Keratinocyte (primary cell): ENCODE data around the gene SUFU. TPM values are rescaled to one million over a fixed set of nuclear protein-coding genes. Genes with fewer than 3 reads are reported as not detected.

Experiments
- DNase-seq: peaks from one replicate; pipeline ENCODE4 v3.0.0-alpha.2; 2011; ENCODE audit warnings: low read depth, missing footprints, low spot score
- FAIRE-seq: peaks from 2 replicates; lab custom pipeline; 2011; peaks lifted over from hg19 to GRCh38; lab: Jason Lieb, UNC
- H2AFZ ChIP-seq: 2 replicates; pipeline ENCODE4 v1.6.0; 2012; ENCODE audit warnings: low read length, control low read depth, inconsistent platforms; ENCODE audit not compliant: control insufficient read depth
- H3K27ac ChIP-seq: 2 replicates; pipeline ENCODE4 v1.5.1; 2011; ENCODE audit warnings: low read length; ENCODE audit not compliant: control insufficient read depth, insufficient read depth
- H3K27me3 ChIP-seq: 3 replicates; pipeline ENCODE4 v1.6.0; 2011; ENCODE audit warnings: low read length; ENCODE audit not compliant: control insufficient read depth, insufficient read depth; ENCODE audit errors: extremely low read depth
- H3K36me3 ChIP-seq, 2 experiments: 2 replicates in 1 of 2; 3 replicates in 1 of 2; pipeline ENCODE4 v1.5.1; 2011; ENCODE audit warnings: low read length in 2 of 2, mild to moderate bottlenecking in 1 of 2; ENCODE audit not compliant: control insufficient read depth in 2 of 2, insufficient read depth in 2 of 2; ENCODE audit errors: extremely low read depth in 1 of 2
- H3K4me1 ChIP-seq: 3 replicates; pipeline ENCODE4 v1.5.1; 2011; ENCODE audit warnings: low read length; ENCODE audit not compliant: control insufficient read depth, insufficient read depth; ENCODE audit errors: extremely low read depth
- H3K4me2 ChIP-seq: 3 replicates; pipeline ENCODE4 v1.6.0; 2011; ENCODE audit warnings: low read depth, low read length; ENCODE audit not compliant: control insufficient read depth, insufficient read depth; ENCODE audit errors: extremely low read depth
- H3K4me3 ChIP-seq, 3 experiments: fragments of 200-600 bp in 1 of 3; sonication (generic) in 1 of 3; 2 replicates in 2 of 3; 3 replicates in 1 of 3; pipeline ENCODE4 v1.5.1; 2011 to 2016; ENCODE audit warnings: low read length in 3 of 3, mild to moderate bottlenecking in 3 of 3, control low read depth in 2 of 3, inconsistent platforms in 1 of 3, low read depth in 1 of 3, mixed read lengths in 1 of 3, mixed run types in 1 of 3, moderate library complexity in 1 of 3; ENCODE audit not compliant: control insufficient read depth in 2 of 3, insufficient read depth in 2 of 3; ENCODE audit errors: extremely low read depth in 1 of 3
- H3K79me2 ChIP-seq: 2 replicates; pipeline ENCODE4 v1.6.0; 2012; ENCODE audit warnings: low read length; ENCODE audit not compliant: control insufficient read depth, insufficient read depth
- H3K9ac ChIP-seq: 3 replicates; pipeline ENCODE4 v1.6.0; 2011; ENCODE audit warnings: low read length; ENCODE audit not compliant: control insufficient read depth, insufficient read depth; ENCODE audit errors: extremely low read depth
- H3K9me1 ChIP-seq: 3 replicates; pipeline ENCODE4 v1.6.0; 2011; ENCODE audit warnings: low read length; ENCODE audit not compliant: control insufficient read depth, insufficient read depth; ENCODE audit errors: extremely low read depth
- H3K9me3 ChIP-seq: 2 replicates; pipeline ENCODE4 v1.5.1; 2012; ENCODE audit warnings: low read depth, low read length; ENCODE audit not compliant: control insufficient read depth
- H4K20me1 ChIP-seq: 3 replicates; pipeline ENCODE4 v1.6.0; 2011; ENCODE audit warnings: low read length; ENCODE audit not compliant: control insufficient read depth, insufficient read depth; ENCODE audit errors: extremely low read depth
- CTCF ChIP-seq, 3 experiments: IDR thresholded peaks in 1 of 3; conservative IDR thresholded peaks in 1 of 3; optimal IDR thresholded peaks in 1 of 3; 2 replicates in 2 of 3; 3 replicates in 1 of 3; pipeline versions ENCODE3 to v1.5.1; 2011; ENCODE audit warnings: low read length in 3 of 3, mild to moderate bottlenecking in 3 of 3, moderate library complexity in 2 of 3, control low read depth in 1 of 3, inconsistent platforms in 1 of 3; ENCODE audit not compliant: insufficient read depth in 2 of 3; ENCODE audit errors: extremely low read depth in 1 of 3
- EZH2 ChIP-seq: IDR thresholded peaks from one replicate; pipeline ENCODE4 v1.6.1; 2012; ENCODE audit warnings: inconsistent platforms, mild to moderate bottlenecking, low read length, moderate library complexity
- dilution Hi-C: fragments of 300-500 bp; cut with MboI; formaldehyde crosslinking; loops from one replicate; pipeline ENCODE4 v1.7.0; 2020; ENCODE audit warnings: low sequenced_read_pairs; ENCODE audit not compliant: extremely low pct_ligation_motif_present
- polyA plus RNA-seq, 5 experiments: library from polyadenylated mRNA; depleted of rRNA in 3 of 5; stranded (reverse) in 3 of 5; stranded (forward) in 1 of 5; unstranded in 1 of 5; fragments of >200 nt; gene quantifications; 1 replicate in 1 of 5; 2 replicates in 3 of 5; 3 replicates in 1 of 5; pipeline versions ENCODE4 v1.2.1 to v1.2.3, GENCODE V29; 2011 to 2012; ENCODE audit warnings: missing spikeins in 2 of 5, low read depth in 1 of 5, low replicate concordance in 1 of 5

The SUFU gene
- polyA plus RNA-seq, 1 donor (not counting 4 experiments of a cell fraction or from before 2014, with no cell fraction given) = 3.7 TPM

DNA sequence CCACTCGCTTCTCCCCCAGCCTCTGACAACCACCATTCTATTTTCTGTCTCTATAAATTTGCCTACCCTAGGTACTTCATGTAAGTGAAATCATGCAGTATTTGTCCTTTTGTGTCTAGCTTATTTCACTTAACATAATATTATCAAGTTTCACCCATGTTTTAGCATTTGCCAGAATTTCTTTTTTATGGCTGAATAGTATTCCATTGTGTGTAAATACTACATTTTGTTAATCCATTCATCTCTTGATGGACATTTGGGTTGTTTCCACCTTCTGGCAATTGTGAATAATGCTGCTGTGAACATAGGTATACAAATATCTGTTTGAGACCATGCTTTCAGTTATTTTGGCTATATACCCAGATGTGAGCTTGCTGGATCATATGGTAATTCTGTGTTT, 83.1 kb downstream of the SUFU start:
- H3K4me2 ChIP-seq = no peak overlapping the region
- no peak for DNase-seq
- no peak overlapping the region for H2AFZ ChIP-seq
- no peaks in the 10 kb centered on the region for H3K27me3 ChIP-seq
- H3K27ac ChIP-seq = no peak overlapping the region
- H3K9me1 ChIP-seq = no peaks in the 10 kb centered on the region
- dilution Hi-C loops = no loop called here
- H3K9me3 ChIP-seq = no peaks in the 10 kb centered on the region
- H3K4me1 ChIP-seq = no peaks in the 10 kb centered on the region
- no peak overlapping the region for H3K4me3 ChIP-seq
- no peak overlapping the region for H3K9ac ChIP-seq
- no peak for FAIRE-seq
- H3K36me3 ChIP-seq = no peaks in the 10 kb centered on the region
- no peaks in the 10 kb centered on the region for H4K20me1 ChIP-seq
- TF ChIP-seq EZH2 (no peak), CTCF (optimal IDR thresholded peaks at IDR 0.05 in 1 of 3, IDR thresholded peaks at IDR 0.05 in 1 of 3, conservative IDR thresholded peaks at IDR 0.05 in 1 of 3; ENCODE audit: extremely low read depth in 1 of 3, insufficient read depth in 2 of 3, low read length in 3 of 3) (no peak)
- no peaks in the 10 kb centered on the region for H3K79me2 ChIP-seq

GRCh38 chr10:102588875-102589274, 85.1 kb downstream of the SUFU start:
- H3K27ac ChIP-seq = no peak overlapping the region
- H3K9ac ChIP-seq = no peak overlapping the region
- H3K36me3 ChIP-seq = no peaks in the 10 kb centered on the region
- H3K79me2 ChIP-seq = no peaks in the 10 kb centered on the region
- TF ChIP-seq CTCF (optimal IDR thresholded peaks at IDR 0.05 in 1 of 3, IDR thresholded peaks at IDR 0.05 in 1 of 3, conservative IDR thresholded peaks at IDR 0.05 in 1 of 3; ENCODE audit: extremely low read depth in 1 of 3, insufficient read depth in 2 of 3, low read length in 3 of 3) (no peak), EZH2 (no peak)
- H3K9me3 ChIP-seq = no peaks in the 10 kb centered on the region
- H3K4me3 ChIP-seq = no peak overlapping the region
- no peak overlapping the region for H3K4me2 ChIP-seq
- no peaks in the 10 kb centered on the region for H3K4me1 ChIP-seq
- DNase-seq (no peak), FAIRE-seq (no peak)
- no peaks in the 10 kb centered on the region for H4K20me1 ChIP-seq
- dilution Hi-C loops = no loop called here
- no peaks in the 10 kb centered on the region for H3K9me1 ChIP-seq
- H3K27me3 ChIP-seq = no peaks in the 10 kb centered on the region
- no peak overlapping the region for H2AFZ ChIP-seq
